Measurements from ENCODE around the gene CMC2. TPM values are rescaled to one million over a fixed set of nuclear protein-coding genes. Genes with fewer than 3 reads are reported as not detected.

Gene CMC2
- 148 and 155 TPM in 2 replicates for total RNA-seq (2014; rRNA removed; shearing (Covaris generic))

GRCh38 chr16:81006813-81007695 is at the start of gene CMC2, which contains the start of gene CENPN:
CMC2 (minus strand) TSS chr16:81006885; CDS start chr16:80997394, 9,491 bp downstream.
CENPN (plus strand) TSS chr16:81007214; CDS start chr16:81011940, 4,726 bp downstream.
- peak; percentile 97 for DNase-seq (ENCODE audit: low read depth)

- DNase-seq (ENCODE audit: low read depth) = no peak
Observed at GRCh38 chr16:81053761-81054160, 47.1 kb upstream of the CMC2 start.

- no peak for DNase-seq (ENCODE audit: low read depth)
Observed at GRCh38 chr16:81042821-81043220, 36.1 kb upstream of the CMC2 start.

- DNase-seq (ENCODE audit: low read depth) = no peak
Observed at GRCh38 chr16:81041696-81042095, 35.0 kb upstream of the CMC2 start.

GRCh38 chr16:81040842-81041241 is 34.2 kb upstream of the CMC2 start:
- DNase-seq (ENCODE audit: low read depth) = no peak

- DNase-seq (ENCODE audit: low read depth) = no peak
Observed at GRCh38 chr16:81040131-81040530, 33.4 kb upstream of the CMC2 start.

GRCh38 chr16:81036751-81037350 is 30.2 kb upstream of the CMC2 start:
- peak; percentile 7 for DNase-seq (ENCODE audit: low read depth)

GRCh38 chr16:81035975-81036750 is 29.5 kb upstream of the CMC2 start:
- DNase-seq (ENCODE audit: low read depth) = peak; percentile 23

- DNase-seq (ENCODE audit: low read depth) = peak; percentile 78
Observed at GRCh38 chr16:81035398-81035974, 28.8 kb upstream of the CMC2 start, which contains the start of gene ATMIN. ATMIN (plus strand) TSS chr16:81035842; CDS start chr16:81035871, 29 bp downstream.

- no peak for DNase-seq (ENCODE audit: low read depth)
Observed at GRCh38 chr16:81029930-81030604, 23.4 kb upstream of the CMC2 start.

- no peak for DNase-seq (ENCODE audit: low read depth)
Observed at GRCh38 chr16:81026429-81026828, 19.7 kb upstream of the CMC2 start.

GRCh38 chr16:81018496-81018895 is 11.8 kb upstream of the CMC2 start:
- no peak for DNase-seq (ENCODE audit: low read depth)

- DNase-seq (ENCODE audit: low read depth) = no peak
Observed at GRCh38 chr16:81014672-81015071, 8.0 kb upstream of the CMC2 start.

- no peak for DNase-seq (ENCODE audit: low read depth)
Observed at GRCh38 chr16:81012974-81013373, 6.3 kb upstream of the CMC2 start.

GRCh38 chr16:81008505-81008789 is 1.8 kb upstream of the CMC2 start:
- no peak for DNase-seq (ENCODE audit: low read depth)

- DNase-seq (ENCODE audit: low read depth) = peak; percentile 60
Observed at GRCh38 chr16:81006211-81006812, 373 bp downstream of the CMC2 start.

- DNase-seq (ENCODE audit: low read depth) = peak; percentile 10
Observed at GRCh38 chr16:81005610-81006161, 999 bp downstream of the CMC2 start.

GRCh38 chr16:81004646-81005353 is 1.9 kb downstream of the CMC2 start:
- peak; percentile 62 for DNase-seq (ENCODE audit: low read depth)

- DNase-seq (ENCODE audit: low read depth) = peak; percentile 32
Observed at GRCh38 chr16:81003610-81004460, 2.9 kb downstream of the CMC2 start.

All from RPMI7951 (cell line).